Hepatocyte (in vitro differentiated cells): Measurements from ENCODE around the gene IL24. TPM values are rescaled to one million over a fixed set of nuclear protein-coding genes. Genes with fewer than 3 reads are reported as not detected.

Experiments
- DNase-seq: peaks from one replicate; pipeline ENCODE4 v3.0.0-alpha.2; 2016; ENCODE audit warnings: low spot score
- H2AFZ ChIP-seq: fragments of 200-600 bp; sonication (generic); 2 replicates; pipeline ENCODE4 v1.6.0; 2016; ENCODE audit warnings: antibody characterized with exemption, mild to moderate bottlenecking
- H3K27ac ChIP-seq: fragments of 200-600 bp; sonication (generic); 2 replicates; pipeline ENCODE4 v1.5.1; 2016; ENCODE audit warnings: mild to moderate bottlenecking
- H3K27me3 ChIP-seq: fragments of 200-600 bp; sonication (generic); 2 replicates; pipeline ENCODE4 v1.6.1; 2016
- H3K36me3 ChIP-seq: fragments of 200-600 bp; sonication (generic); replicated peaks from 2 replicates; pipeline ENCODE4 v1.5.1; 2016; ENCODE audit warnings: low read depth; ENCODE audit not compliant: insufficient read depth
- H3K4me1 ChIP-seq: fragments of 200-600 bp; sonication (generic); 2 replicates; pipeline ENCODE4 v1.5.1; 2016; ENCODE audit warnings: mild to moderate bottlenecking, moderate library complexity; ENCODE audit not compliant: insufficient read depth
- H3K4me2 ChIP-seq: fragments of 200-600 bp; sonication (generic); 2 replicates; pipeline ENCODE4 v1.6.0; 2016
- H3K4me3 ChIP-seq: fragments of 200-600 bp; sonication (generic); 2 replicates; pipeline ENCODE4 v1.5.1; 2016; ENCODE audit warnings: mild to moderate bottlenecking
- H3K79me2 ChIP-seq: fragments of 200-600 bp; sonication (generic); 2 replicates; pipeline ENCODE4 v1.6.0; 2017; ENCODE audit warnings: mild to moderate bottlenecking
- H3K9me2 ChIP-seq: fragments of 200-600 bp; sonication (generic); replicated peaks from 2 replicates; pipeline ENCODE4 v1.6.0; 2017; ENCODE audit warnings: mild to moderate bottlenecking; ENCODE audit not compliant: insufficient read depth
- H3K9me3 ChIP-seq: fragments of 200-600 bp; sonication (generic); 2 replicates; pipeline ENCODE4 v1.5.1; 2016; ENCODE audit warnings: low read depth, mild to moderate bottlenecking
- H4K20me1 ChIP-seq: fragments of 200-600 bp; sonication (generic); 2 replicates; pipeline ENCODE4 v1.6.0; 2016; ENCODE audit warnings: mild to moderate bottlenecking; ENCODE audit not compliant: insufficient read depth, poor library complexity, severe bottlenecking
- CTCF ChIP-seq: fragments of 200-600 bp; sonication (generic); IDR thresholded peaks from 2 replicates; pipeline ENCODE4 v1.5.1; 2016; ENCODE audit warnings: antibody characterized with exemption, mild to moderate bottlenecking; ENCODE audit not compliant: poor library complexity
- EZH2 ChIP-seq: fragments of 200-600 bp; sonication (generic); IDR thresholded peaks from 2 replicates; pipeline ENCODE4 v1.6.1; 2016; ENCODE audit warnings: antibody characterized with exemption, mild to moderate bottlenecking, borderline replicate concordance
- EZH2phosphoT487 ChIP-seq: fragments of 200-600 bp; sonication (generic); IDR thresholded peaks from one replicate; pipeline ENCODE4 v1.6.1; 2018; ENCODE audit warnings: antibody characterized with exemption, mild to moderate bottlenecking, low read depth, moderate library complexity; ENCODE audit not compliant: unreplicated experiment, severe bottlenecking
- WGBS: methylation state at CpG from one replicate; pipeline ENCODE4 v1.1.6; 2016; ENCODE audit warnings: low lambda C conversion rate; ENCODE audit errors: missing lambda C conversion rate; 5-methylcytosine and 5-hydroxymethylcytosine counted together
- polyA plus RNA-seq: library from polyadenylated mRNA; unstranded; fragments of >200 nt; fragmentation: Nextera tagmentation; extraction: Ambion mirVana; gene quantifications from 2 replicates; pipeline ENCODE4 v1.2.1, GENCODE V29; 2016
- total RNA-seq: library from RNA; depleted of rRNA; stranded (reverse); fragments of >200 nt; gene quantifications from 2 replicates; pipeline ENCODE4 v1.2.3, GENCODE V29; 2014

Gene IL24
- total and polyA plus RNA-seq, 2 experiments from 2014 or later: not detected

- H3K36me3 ChIP-seq: no peaks in the 10 kb centered on the region
- WGBS: 57% methylated on average over 1 of the region's 1 CpG
- H3K4me3 ChIP-seq: no peak overlapping the region
- no peaks in the 10 kb centered on the region for H3K4me1 ChIP-seq
- no peak overlapping the region for H3K4me2 ChIP-seq
- H3K79me2 ChIP-seq: no peaks in the 10 kb centered on the region
- H2AFZ ChIP-seq: no peak overlapping the region
- DNase-seq: no peak
- no peak overlapping the region for H3K27ac ChIP-seq
- H4K20me1 ChIP-seq: no peaks in the 10 kb centered on the region
- H3K9me2 ChIP-seq: no peaks in the 10 kb centered on the region
- H3K27me3 ChIP-seq: peaks cover 21% of the 10 kb centered on the region
- no peaks in the 10 kb centered on the region for H3K9me3 ChIP-seq
- TF ChIP-seq CTCF: no peak
- no peak for TF ChIP-seq EZH2
- TF ChIP-seq EZH2phosphoT487: no peak
Observed at GRCh38 chr1:206868264-206868663, 29.0 kb upstream of the IL24 start.

GRCh38 chr1:206872139-206872538, 25.1 kb upstream of the IL24 start:
- Histone ChIP-seq H3K9me2 (no peaks in the 10 kb centered on the region), H2AFZ (no peak overlapping the region), H3K4me3 (no peak overlapping the region), H3K36me3 (no peaks in the 10 kb centered on the region), H3K27me3 (peaks cover 12% of the 10 kb centered on the region), H3K79me2 (no peaks in the 10 kb centered on the region), H3K4me1 (no peaks in the 10 kb centered on the region), H3K27ac (no peak overlapping the region), H3K9me3 (no peaks in the 10 kb centered on the region), H4K20me1 (no peaks in the 10 kb centered on the region), H3K4me2 (no peak overlapping the region)
- DNase-seq: no peak
- 60% methylated on average over 3 of the region's 3 CpGs for WGBS
- no peak for TF ChIP-seq EZH2
- no peak for TF ChIP-seq CTCF
- TF ChIP-seq EZH2phosphoT487: no peak

- 77% methylated on average over 3 of the region's 3 CpGs for WGBS
- no peaks in the 10 kb centered on the region for H3K36me3 ChIP-seq
- H2AFZ ChIP-seq: no peak overlapping the region
- no peak overlapping the region for H3K4me2 ChIP-seq
- no peaks in the 10 kb centered on the region for H3K4me1 ChIP-seq
- peaks cover 7% of the 10 kb centered on the region for H3K9me3 ChIP-seq
- H3K27me3 ChIP-seq: no peaks in the 10 kb centered on the region
- no peak for DNase-seq
- no peak overlapping the region for H3K27ac ChIP-seq
- no peak overlapping the region for H3K4me3 ChIP-seq
- no peaks in the 10 kb centered on the region for H3K79me2 ChIP-seq
- no peaks in the 10 kb centered on the region for H4K20me1 ChIP-seq
- no peak for TF ChIP-seq EZH2
- no peak for TF ChIP-seq CTCF
- TF ChIP-seq EZH2phosphoT487: no peak
- H3K9me2 ChIP-seq: no peaks in the 10 kb centered on the region
Observed at GRCh38 chr1:206873603-206874188, 23.5 kb upstream of the IL24 start.
